ENCODE data around the gene MAVS.
"Not testable (repeated sequence)": the region's sequence is repeated elsewhere in the genome, so short reads cannot be mapped to it uniquely, and the experiment has no call there.

Gene MAVS

GRCh38 chr20:3890999-3891929 is 44.6 kb downstream of the MAVS start:
- H3K4me1 ChIP-seq (ENCODE audit: control insufficient read depth, insufficient read depth, low read length), result peaks cover 50% of the 10 kb centered on the region
- H3K4me2 ChIP-seq (ENCODE audit: low read length), result peak overlapping the region; percentile 89
- peak overlapping the region; percentile 95 for H3K9ac ChIP-seq (ENCODE audit: low read depth, low read length)
- no peaks in the 10 kb centered on the region for H3K27me3 ChIP-seq (ENCODE audit: control insufficient read depth, insufficient read depth, low read length)
- H3K9me3 ChIP-seq (replicated peaks; ENCODE audit: low read length), result no peaks in the 10 kb centered on the region
- peak overlapping the region; percentile 97 for H3K4me3 ChIP-seq (ENCODE audit: low read length)
- H3K36me3 ChIP-seq (ENCODE audit: insufficient read depth, low read length), result peaks cover 19% of the 10 kb centered on the region

DNA sequence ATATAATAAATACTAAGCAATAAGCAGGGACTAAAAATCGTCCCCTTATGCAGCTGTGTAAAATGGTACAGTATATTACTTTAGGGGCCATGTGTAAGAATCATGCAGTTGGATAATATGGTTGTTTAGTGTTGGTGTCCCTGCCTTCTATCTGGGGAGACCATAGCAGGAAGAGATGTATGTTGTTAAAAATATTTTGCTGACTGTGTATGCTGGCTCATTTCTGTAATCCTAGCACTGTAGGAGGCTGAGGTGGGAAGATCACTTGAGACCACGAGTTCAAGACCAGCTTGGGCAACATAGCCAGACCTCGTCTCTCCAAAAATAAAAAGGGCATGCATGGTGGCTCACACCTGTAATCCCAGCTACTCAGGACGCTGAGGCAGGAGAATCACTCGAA is 48.2 kb downstream of the MAVS start:
- H3K9me3 ChIP-seq (replicated peaks; ENCODE audit: low read length), result no peaks in the 10 kb centered on the region
- H3K27me3 ChIP-seq (ENCODE audit: control insufficient read depth, insufficient read depth, low read length), result no peaks in the 10 kb centered on the region
- no peak overlapping the region for H3K4me3 ChIP-seq (ENCODE audit: low read length)
- H3K36me3 ChIP-seq (ENCODE audit: insufficient read depth, low read length), result peaks cover 24% of the 10 kb centered on the region
- H3K9ac ChIP-seq (ENCODE audit: low read depth, low read length), result no peak overlapping the region
- H3K4me2 ChIP-seq (ENCODE audit: low read length), result no peak overlapping the region
- peaks cover 56% of the 10 kb centered on the region for H3K4me1 ChIP-seq (ENCODE audit: control insufficient read depth, insufficient read depth, low read length)

DNA sequence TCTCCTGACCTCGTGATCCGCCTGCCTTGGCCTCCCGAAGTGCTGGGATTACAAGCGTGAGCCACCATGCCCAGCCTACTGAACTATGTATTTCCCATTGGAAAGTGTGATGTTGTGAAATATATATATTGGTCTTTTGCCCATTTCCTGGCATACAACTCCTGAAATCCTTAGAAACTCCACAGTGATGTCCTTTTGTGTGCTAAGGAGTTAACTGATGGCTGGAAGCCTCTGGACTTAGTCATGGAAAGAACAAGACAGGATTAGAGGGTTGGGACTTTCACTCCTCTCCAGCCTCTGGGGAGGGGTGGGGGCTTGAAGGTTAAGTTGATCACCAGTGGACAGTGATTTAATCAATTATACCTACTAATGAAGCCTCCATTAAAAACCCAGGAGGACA is 49.7 kb downstream of the MAVS start:
- Histone ChIP-seq H3K4me2 (ENCODE audit: low read length) (peak overlapping the region; percentile 28), H3K9me3 (replicated peaks; ENCODE audit: low read length) (no peaks in the 10 kb centered on the region), H3K4me1 (ENCODE audit: control insufficient read depth, insufficient read depth, low read length) (peaks cover 61% of the 10 kb centered on the region), H3K27me3 (ENCODE audit: control insufficient read depth, insufficient read depth, low read length) (no peaks in the 10 kb centered on the region), H3K9ac (ENCODE audit: low read depth, low read length) (no peak overlapping the region), H3K4me3 (ENCODE audit: low read length) (no peak overlapping the region), H3K36me3 (ENCODE audit: insufficient read depth, low read length) (peaks cover 19% of the 10 kb centered on the region)

GRCh38 chr20:3896853-3897583 is 50.4 kb downstream of the MAVS start:
- H3K27me3 ChIP-seq (ENCODE audit: control insufficient read depth, insufficient read depth, low read length), result no peaks in the 10 kb centered on the region
- H3K36me3 ChIP-seq (ENCODE audit: insufficient read depth, low read length), result peaks cover 12% of the 10 kb centered on the region
- H3K9ac ChIP-seq (ENCODE audit: low read depth, low read length), result no peak overlapping the region
- no peak overlapping the region for H3K4me3 ChIP-seq (ENCODE audit: low read length)
- peaks cover 61% of the 10 kb centered on the region for H3K4me1 ChIP-seq (ENCODE audit: control insufficient read depth, insufficient read depth, low read length)
- peak overlapping the region; percentile 28 for H3K4me2 ChIP-seq (ENCODE audit: low read length)
- H3K9me3 ChIP-seq (replicated peaks; ENCODE audit: low read length), result no peaks in the 10 kb centered on the region

- H3K27me3 ChIP-seq (ENCODE audit: control insufficient read depth, insufficient read depth, low read length); H3K4me3 ChIP-seq (ENCODE audit: low read length); H3K36me3 ChIP-seq (ENCODE audit: insufficient read depth, low read length); H3K9me3 ChIP-seq (replicated peaks; ENCODE audit: low read length); H3K9ac ChIP-seq (ENCODE audit: low read depth, low read length); H3K4me2 ChIP-seq (ENCODE audit: low read length): not testable (repeated sequence)
- H3K4me1 ChIP-seq (ENCODE audit: control insufficient read depth, insufficient read depth, low read length), result peaks cover 53% of the 10 kb centered on the region
Measured at GRCh38 chr20:3898181-3898580, 51.5 kb downstream of the MAVS start.

- Histone ChIP-seq H3K36me3 (ENCODE audit: insufficient read depth, low read length) (peaks cover 9% of the 10 kb centered on the region), H3K9me3 (replicated peaks; ENCODE audit: low read length) (no peaks in the 10 kb centered on the region), H3K9ac (ENCODE audit: low read depth, low read length) (no peak overlapping the region), H3K4me2 (ENCODE audit: low read length) (no peak overlapping the region), H3K27me3 (ENCODE audit: control insufficient read depth, insufficient read depth, low read length) (no peaks in the 10 kb centered on the region), H3K4me1 (ENCODE audit: control insufficient read depth, insufficient read depth, low read length) (peaks cover 49% of the 10 kb centered on the region), H3K4me3 (ENCODE audit: low read length) (no peak overlapping the region)
Measured at GRCh38 chr20:3898639-3899038, 52.0 kb downstream of the MAVS start.

DNA sequence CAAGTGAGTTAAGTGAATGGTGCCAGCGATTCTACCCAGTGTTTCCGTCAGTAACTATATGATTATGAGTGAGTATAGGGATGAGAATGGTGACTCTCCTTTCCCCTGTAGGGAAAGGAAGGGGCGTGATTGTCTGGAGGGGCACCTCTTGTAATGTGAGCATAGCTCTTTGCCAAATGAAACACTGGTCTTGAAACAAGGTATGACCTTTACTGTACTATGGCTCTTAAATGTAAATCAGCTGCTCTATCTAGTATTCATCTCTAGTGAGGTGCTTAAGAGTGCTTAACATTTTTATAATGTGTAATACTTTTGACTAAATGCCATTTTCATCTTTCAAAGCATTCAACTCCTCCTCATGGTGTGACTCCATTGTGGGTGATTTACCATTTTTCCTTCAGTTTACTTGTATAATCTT is 53.6 kb downstream of the MAVS start:
- no peak overlapping the region for H3K4me3 ChIP-seq (ENCODE audit: low read length)
- no peaks in the 10 kb centered on the region for H3K27me3 ChIP-seq (ENCODE audit: control insufficient read depth, insufficient read depth, low read length)
- peaks cover 8% of the 10 kb centered on the region for H3K36me3 ChIP-seq (ENCODE audit: insufficient read depth, low read length)
- H3K4me2 ChIP-seq (ENCODE audit: low read length), result no peak overlapping the region
- no peak overlapping the region for H3K9ac ChIP-seq (ENCODE audit: low read depth, low read length)
- peaks cover 43% of the 10 kb centered on the region for H3K4me1 ChIP-seq (ENCODE audit: control insufficient read depth, insufficient read depth, low read length)
- H3K9me3 ChIP-seq (replicated peaks; ENCODE audit: low read length), result no peaks in the 10 kb centered on the region

DNA sequence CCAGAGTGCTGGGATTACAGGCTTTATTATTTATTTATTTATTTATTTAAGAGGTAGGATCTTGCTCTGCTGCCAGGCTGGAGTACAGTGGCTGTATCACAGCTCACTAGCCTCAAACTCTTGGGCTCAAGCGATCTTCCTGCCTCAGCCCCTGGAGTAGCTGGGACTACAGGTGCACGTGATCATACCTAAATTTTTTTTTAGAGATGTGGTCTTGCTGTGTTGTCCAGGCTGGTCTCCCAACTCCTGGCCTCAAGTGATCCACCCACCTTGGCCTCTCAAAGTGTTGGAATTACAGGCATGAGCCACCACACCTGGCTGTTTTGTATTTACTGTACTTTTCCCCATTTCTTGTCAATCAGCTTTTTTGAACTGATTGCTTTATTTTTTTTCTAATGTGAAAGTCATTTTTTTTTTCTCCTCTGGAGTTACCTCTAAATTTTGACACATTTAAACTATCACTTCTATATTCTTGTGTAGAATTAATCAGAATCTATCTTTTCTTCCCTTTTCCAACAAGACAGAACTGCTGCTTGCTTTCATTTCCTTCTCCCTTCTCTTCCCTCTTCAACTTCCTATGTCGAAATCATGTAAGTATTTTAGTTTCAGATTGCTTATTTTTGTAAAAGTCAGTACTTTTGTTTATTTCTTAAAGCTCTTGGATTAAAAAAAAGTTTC is 54.5 kb downstream of the MAVS start:
- no peak overlapping the region for H3K4me3 ChIP-seq (ENCODE audit: low read length)
- H3K27me3 ChIP-seq (ENCODE audit: control insufficient read depth, insufficient read depth, low read length), result no peaks in the 10 kb centered on the region
- H3K36me3 ChIP-seq (ENCODE audit: insufficient read depth, low read length), result peaks cover 10% of the 10 kb centered on the region
- no peaks in the 10 kb centered on the region for H3K9me3 ChIP-seq (replicated peaks; ENCODE audit: low read length)
- no peak overlapping the region for H3K9ac ChIP-seq (ENCODE audit: low read depth, low read length)
- H3K4me2 ChIP-seq (ENCODE audit: low read length), result peak overlapping the region; percentile 9
- peaks cover 36% of the 10 kb centered on the region for H3K4me1 ChIP-seq (ENCODE audit: control insufficient read depth, insufficient read depth, low read length)

GRCh38 chr20:3901706-3902440 is 55.2 kb downstream of the MAVS start:
- Histone ChIP-seq H3K4me3 (ENCODE audit: low read length) (no peak overlapping the region), H3K9me3 (replicated peaks; ENCODE audit: low read length) (no peaks in the 10 kb centered on the region), H3K36me3 (ENCODE audit: insufficient read depth, low read length) (peaks cover 12% of the 10 kb centered on the region), H3K4me1 (ENCODE audit: control insufficient read depth, insufficient read depth, low read length) (peaks cover 29% of the 10 kb centered on the region), H3K9ac (ENCODE audit: low read depth, low read length) (no peak overlapping the region), H3K4me2 (ENCODE audit: low read length) (peak overlapping the region; percentile 9), H3K27me3 (ENCODE audit: control insufficient read depth, insufficient read depth, low read length) (no peaks in the 10 kb centered on the region)

DNA sequence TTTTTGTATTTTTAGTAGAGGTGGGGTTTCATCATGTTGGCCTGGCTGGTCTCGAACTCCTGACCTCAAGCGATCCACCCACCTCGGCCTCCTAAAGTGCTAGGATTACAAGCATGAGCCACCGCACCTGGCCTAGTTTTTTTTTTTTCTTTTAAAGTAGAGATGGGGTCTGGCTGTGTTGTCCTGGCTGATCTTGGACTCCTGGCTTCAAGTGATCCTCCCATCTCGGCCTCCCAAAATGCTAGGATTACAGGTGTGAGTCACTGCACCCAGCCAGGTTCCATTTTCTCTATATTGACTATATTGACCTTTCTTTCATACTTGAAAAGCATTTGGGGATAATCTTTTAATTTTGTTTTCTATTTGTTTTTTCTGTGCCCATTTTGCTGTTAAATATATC is 55.8 kb downstream of the MAVS start:
- H3K4me1 ChIP-seq (ENCODE audit: control insufficient read depth, insufficient read depth, low read length), result peaks cover 28% of the 10 kb centered on the region

DNA sequence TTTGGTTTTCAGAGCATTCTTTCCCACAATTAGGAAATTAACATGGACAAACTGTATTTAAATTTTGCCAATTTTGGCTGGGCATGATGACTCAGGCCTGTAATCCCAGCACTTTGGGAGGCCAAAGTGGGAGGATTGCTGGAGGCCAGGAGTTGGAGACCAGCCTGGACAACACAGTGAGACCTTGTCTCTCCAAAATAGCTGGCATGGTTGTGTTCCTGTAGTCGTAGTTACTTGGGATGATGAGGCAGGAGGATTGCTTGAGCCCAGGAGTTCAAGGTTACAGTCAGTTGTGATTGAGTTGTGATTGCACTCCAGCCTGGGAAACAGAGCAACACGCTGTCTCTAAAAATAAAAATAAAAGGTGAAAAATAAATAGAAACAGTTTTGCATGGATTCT is 57.6 kb downstream of the MAVS start:
- no peak overlapping the region for H3K4me3 ChIP-seq (ENCODE audit: low read length)
- no peaks in the 10 kb centered on the region for H3K27me3 ChIP-seq (ENCODE audit: control insufficient read depth, insufficient read depth, low read length)

More for the DNA sequence above, 55.8 kb downstream of the MAVS start:
- H3K4me2 ChIP-seq (ENCODE audit: low read length), result no peak overlapping the region
- no peaks in the 10 kb centered on the region for H3K9me3 ChIP-seq (replicated peaks; ENCODE audit: low read length)
- no peak overlapping the region for H3K4me3 ChIP-seq (ENCODE audit: low read length)
- H3K36me3 ChIP-seq (ENCODE audit: insufficient read depth, low read length), result peaks cover 7% of the 10 kb centered on the region
- H3K27me3 ChIP-seq (ENCODE audit: control insufficient read depth, insufficient read depth, low read length), result no peaks in the 10 kb centered on the region
- H3K9ac ChIP-seq (ENCODE audit: low read depth, low read length), result no peak overlapping the region

More for the DNA sequence above, 57.6 kb downstream of the MAVS start:
- Histone ChIP-seq H3K9ac (ENCODE audit: low read depth, low read length) (no peak overlapping the region), H3K9me3 (replicated peaks; ENCODE audit: low read length) (no peaks in the 10 kb centered on the region), H3K4me2 (ENCODE audit: low read length) (no peak overlapping the region), H3K36me3 (ENCODE audit: insufficient read depth, low read length) (peaks cover 20% of the 10 kb centered on the region), H3K4me1 (ENCODE audit: control insufficient read depth, insufficient read depth, low read length) (peaks cover 26% of the 10 kb centered on the region)

Data from skeletal muscle satellite cell (primary cell).